GM12878 (cell line): ENCODE data around the gene CNPY1. TPM values are rescaled to one million over a fixed set of nuclear protein-coding genes. Genes with fewer than 3 reads are reported as not detected.

Experiments
- ATAC-seq: fragments of 200-7000 bp; cut with Tn5 transposase; 3 replicates; pipeline ENCODE4 v1.9.1; 2020; ENCODE audit warnings: mild to moderate bottlenecking, moderate library complexity
- BruUV-seq: library from RNA; stranded (reverse); fragments of 400-500 nt; replicated peaks from 2 replicates; lab custom pipeline; 2021; lab: Mats Ljungman, UMichigan
- CTCF ChIA-PET: fragments of 300-600 bp; sonication (Branson Sonifier 250); formaldehyde crosslinking; extraction: SDS; loops from one replicate; lab custom pipeline; 2021; ENCODE audit warnings: inconsistent platforms; lab: Yijun Ruan, JAX
- POLR2A ChIA-PET: fragments of 350-600 bp; formaldehyde crosslinking; extraction: SDS; loops from one replicate; lab custom pipeline; 2021; ENCODE audit warnings: inconsistent platforms; lab: Charles Lee
- RAD21 ChIA-PET: fragments of 300-600 bp; sonication (Branson Sonifier 250); formaldehyde crosslinking; loops from one replicate; lab custom pipeline; 2023; ENCODE audit warnings: antibody characterized with exemption; ENCODE audit not compliant: unreplicated experiment; lab: Charles Lee
- SMC1A ChIA-PET: fragments of 300-600 bp; sonication (Branson Sonifier 250); formaldehyde crosslinking; loops from one replicate; lab custom pipeline; 2023; ENCODE audit not compliant: unreplicated experiment, uncharacterized antibody; lab: Charles Lee
- DNase-seq: peaks from one replicate; pipeline ENCODE4 v3.0.0-alpha.2; 2011; ENCODE audit warnings: low read depth, low spot score
- FAIRE-seq: peaks from 3 replicates; lab custom pipeline; 2011; peaks lifted over from hg19 to GRCh38; lab: Jason Lieb, UNC
- H2AFZ ChIP-seq: 2 replicates; pipeline ENCODE4 v1.6.0; 2011; ENCODE audit warnings: low read depth, low read length, control low read depth; ENCODE audit not compliant: control insufficient read depth
- H3K27ac ChIP-seq: 2 replicates; pipeline ENCODE4 v1.5.1; 2011; ENCODE audit warnings: control low read depth; ENCODE audit not compliant: control insufficient read depth, insufficient read depth
- H3K27me3 ChIP-seq, 2 experiments: replicated peaks in 1 of 2; 2 replicates each; pipeline versions ENCODE4 v1.6.0 to v1.6.1; 2011; ENCODE audit warnings: low read length in 1 of 2; ENCODE audit not compliant: control insufficient read depth in 2 of 2, insufficient read depth in 2 of 2
- H3K36me3 ChIP-seq, 2 experiments: 2 replicates each; pipeline ENCODE4 v1.5.1; 2011; ENCODE audit warnings: low read length in 1 of 2; ENCODE audit not compliant: control insufficient read depth in 2 of 2, insufficient read depth in 2 of 2
- H3K4me1 ChIP-seq: 2 replicates; pipeline ENCODE4 v1.6.1; 2011; ENCODE audit warnings: mild to moderate bottlenecking, low read length, moderate library complexity, mixed read lengths; ENCODE audit not compliant: control insufficient read depth, insufficient read depth
- H3K4me2 ChIP-seq: 2 replicates; pipeline ENCODE4 v1.6.0; 2011; ENCODE audit warnings: control low read depth; ENCODE audit not compliant: control insufficient read depth, insufficient read depth
- H3K4me3 ChIP-seq: fragments of 200-600 bp; sonication (generic); 2 replicates; pipeline ENCODE4 v1.5.1; 2016
- H3K79me2 ChIP-seq: 2 replicates; pipeline ENCODE4 v1.6.0; 2011; ENCODE audit warnings: low read length; ENCODE audit not compliant: control insufficient read depth, insufficient read depth
- H3K9ac ChIP-seq: 2 replicates; pipeline ENCODE4 v1.8.0; 2011; ENCODE audit warnings: low read length, control low read depth, mixed read lengths; ENCODE audit not compliant: control insufficient read depth, insufficient read depth
- H3K9me3 ChIP-seq: replicated peaks from 3 replicates; pipeline ENCODE4 v1.5.1; 2011; ENCODE audit warnings: mild to moderate bottlenecking, low read length; ENCODE audit not compliant: control insufficient read depth, insufficient read depth
- H4K20me1 ChIP-seq: 2 replicates; pipeline ENCODE4 v1.6.0; 2011; ENCODE audit not compliant: control insufficient read depth, insufficient read depth
- CEBPZ ChIP-seq: fragments of 150-350 bp; IDR thresholded peaks from 2 replicates; pipeline ENCODE4 v1.6.1; 2016; ENCODE audit warnings: low read depth, low read length
- CHD4 ChIP-seq: fragments of 200-600 bp; sonication (generic); IDR thresholded peaks from 2 replicates; pipeline ENCODE4 v1.6.1; 2016; ENCODE audit warnings: mild to moderate bottlenecking
- CTCF ChIP-seq, 3 experiments: IDR thresholded peaks in 2 of 3; conservative IDR thresholded peaks in 1 of 3; 2 replicates each; pipeline ENCODE4 v1.5.1; 2011; ENCODE audit warnings: low read depth in 3 of 3, low read length in 3 of 3, mild to moderate bottlenecking in 3 of 3, control low read depth in 2 of 3, moderate library complexity in 2 of 3, inconsistent platforms in 1 of 3, mixed read lengths in 1 of 3; ENCODE audit not compliant: control insufficient read depth in 2 of 3, insufficient read depth in 1 of 3; ENCODE audit errors: extremely low read depth in 1 of 3
- HCFC1 ChIP-seq: fragments of 150-350 bp; IDR thresholded peaks from 2 replicates; pipeline ENCODE4 v1.6.1; 2014; ENCODE audit warnings: low read length
- NR2C1 ChIP-seq: fragments of 450-650 bp; IDR thresholded peaks from 2 replicates; pipeline ENCODE4 v1.6.1; 2017; ENCODE audit warnings: antibody characterized with exemption, mild to moderate bottlenecking, moderate library complexity
- PRDM15 ChIP-seq: fragments of 450-650 bp; formaldehyde crosslinking; IDR thresholded peaks from 2 replicates; pipeline ENCODE4 v1.4.0; 2020; ENCODE audit warnings: mild to moderate bottlenecking, moderate library complexity
- TARDBP ChIP-seq: IDR thresholded peaks from 2 replicates; pipeline ENCODE4 v1.6.1; 2016; ENCODE audit warnings: borderline replicate concordance
- WGBS: methylation state at CpG from one replicate; pipeline ENCODE4 v1.1.6; 2016; ENCODE audit warnings: low lambda C conversion rate; ENCODE audit not compliant: insufficient replicate concordance, insufficient coverage; ENCODE audit errors: missing lambda C conversion rate; 5-methylcytosine and 5-hydroxymethylcytosine counted together
- in situ Hi-C: fragments of 300-500 bp; cut with MboI; formaldehyde crosslinking; loops from 9 replicates; pipeline ENCODE4 v1.14.3; 2018; ENCODE audit warnings: mixed read lengths
- intact Hi-C: fragments of 100-400 bp; cut with micrococcal nuclease; formaldehyde crosslinking; loops from one replicate; pipeline ENCODE4 v1.14.2; 2022; ENCODE audit not compliant: unreplicated experiment
- polyA plus RNA-seq, 11 experiments: library from polyadenylated mRNA; depleted of rRNA in 4 of 11; unstranded in 6 of 11; stranded (reverse) in 5 of 11; fragments of >200 nt; fragmentation: Nextera tagmentation in 4 of 11; fragmentation: Illumina TruSeq in 1 of 11; extraction: Ambion mirVana in 4 of 11; extraction: Trizol in 1 of 11; gene quantifications; 1 replicate in 1 of 11; 2 replicates in 10 of 11; pipeline versions ENCODE4 v1.2.1 to v1.2.3, GENCODE V29; 2011 to 2016; ENCODE audit warnings: inconsistent platforms in 2 of 11, missing spikeins in 2 of 11, low read depth in 1 of 11
- total RNA-seq, 4 experiments: library from RNA; depleted of rRNA in 3 of 4; stranded (reverse); fragments of >200 nt in 3 of 4; fragmentation: Illumina TruSeq in 1 of 4; extraction: Trizol in 1 of 4; gene quantifications; 2 replicates each; pipeline versions ENCODE4 v1.2.1 to v1.2.3, GENCODE V29; 2013 to 2021

CNPY1 gene
- total and polyA plus RNA-seq, 10 of the 15 experiments (the other 5 are each of a cell fraction or from before 2014, with no cell fraction given), result not detected

- H3K79me2 ChIP-seq, result no peaks in the 10 kb centered on the region
- H3K4me3 ChIP-seq, result no peak overlapping the region
- DNase-seq (no peak), FAIRE-seq (no peak), ATAC-seq (no peak)
- no TSS peak for BruUV-seq
- POLR2A ChIA-PET, result no interaction called here
- CTCF ChIA-PET, result no interaction called here
- in situ Hi-C loops, result no loop called here
- TF ChIP-seq HCFC1, result no peak
- TF ChIP-seq TARDBP, result no peak
- no peak for TF ChIP-seq NR2C1
- TF ChIP-seq CHD4, result no peak
- TF ChIP-seq CEBPZ, result no peak
- no peak for TF ChIP-seq CTCF (IDR thresholded peaks at IDR 0.05 in 2 of 3, conservative IDR thresholded peaks at IDR 0.05 in 1 of 3; ENCODE audit: control insufficient read depth in 2 of 3, extremely low read depth in 1 of 3, insufficient read depth in 1 of 3, low read depth in 3 of 3, low read length in 3 of 3)
- no peak for TF ChIP-seq PRDM15 (CRISPR knock-in tag)
- H4K20me1 ChIP-seq, result no peaks in the 10 kb centered on the region
- H3K9me3 ChIP-seq, result no peaks in the 10 kb centered on the region
- RAD21 ChIA-PET, result no interaction called here
- SMC1A ChIA-PET, result interaction anchor here (1.2 kb wide), 1 partner anchor 54 kb away, joined by 4 read pairs; no protein-coding TSS in a partner anchor
- H3K36me3 ChIP-seq, result no peaks in the 10 kb centered on the region
- no peak overlapping the region for H2AFZ ChIP-seq
- H3K4me1 ChIP-seq, result no peaks in the 10 kb centered on the region
- 26% methylated on average over 7 of the region's 7 CpGs for WGBS
- no peak overlapping the region for H3K4me2 ChIP-seq
- peaks cover 1 to 3% of the 10 kb centered on the region in 2 experiments; a peak in 3 of 4 replicates for H3K27me3 ChIP-seq
- no peak overlapping the region for H3K27ac ChIP-seq
- H3K9ac ChIP-seq, result no peak overlapping the region
- intact Hi-C loops, result no loop called here
Measured at GRCh38 chr7:155544485-155544884, 1.9 kb downstream of the CNPY1 start.
